Suppressor macrophage (primary cell): ENCODE data around the gene C4orf33.
"Not testable (repeated sequence)": the region's sequence is repeated elsewhere in the genome, so short reads cannot be mapped to it uniquely, and the experiment has no call there.

Experiments used
- DNase-seq, 4 experiments: peaks; one replicate each; pipeline ENCODE4 v3.0.0-alpha.2; 2020 to 2022
- total RNA-seq, 17 experiments: gene quantifications; one replicate each; lab custom pipeline; 2026; ENCODE audit warnings: mixed read lengths in 6 of 17, inconsistent platforms in 3 of 17; lab: John Stamatoyannopoulos, UW

The C4orf33 gene, protein sequence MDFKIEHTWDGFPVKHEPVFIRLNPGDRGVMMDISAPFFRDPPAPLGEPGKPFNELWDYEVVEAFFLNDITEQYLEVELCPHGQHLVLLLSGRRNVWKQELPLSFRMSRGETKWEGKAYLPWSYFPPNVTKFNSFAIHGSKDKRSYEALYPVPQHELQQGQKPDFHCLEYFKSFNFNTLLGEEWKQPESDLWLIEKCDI
- 8.9 to 29.1 (median 15.4) reads per million in 17 experiments for total RNA-seq

DNA sequence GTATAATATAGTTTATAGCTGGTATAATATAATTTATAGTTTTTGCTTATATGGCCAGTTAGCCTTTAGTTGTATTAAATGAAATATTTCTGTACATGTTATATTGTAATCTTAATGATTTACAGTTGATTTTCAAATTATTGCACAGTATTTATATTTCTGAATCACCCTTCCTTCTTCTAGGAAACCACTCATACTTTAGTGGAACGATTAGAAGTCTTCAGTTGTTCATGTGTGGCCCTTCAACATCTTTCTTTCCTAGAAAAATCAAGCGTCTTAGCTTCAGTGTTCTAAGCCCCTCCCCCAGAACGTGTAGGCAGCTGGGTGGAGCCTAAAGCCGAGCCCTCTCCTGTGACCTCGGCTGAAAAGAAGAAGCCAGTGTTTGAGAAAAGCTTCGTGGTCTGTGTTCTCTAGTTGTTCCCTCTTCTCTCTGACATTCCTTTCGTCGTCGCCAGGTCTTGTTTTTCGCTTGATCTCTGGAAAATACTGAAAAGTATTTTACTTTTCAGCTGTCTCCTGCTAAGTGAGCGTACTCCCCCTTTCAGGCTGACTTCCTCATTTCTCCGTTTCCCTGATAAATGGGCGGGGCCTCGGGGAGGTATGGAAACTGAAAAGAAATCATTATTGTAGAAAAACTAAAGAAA, at the start of gene C4orf33:
TSS of gene C4orf33 (plus strand) at position 342 of the 644 bp plus-strand sequence. CDS start 6,459 bp downstream, outside the sequence.
- peak; percentile 83 to 93 (median 88) for DNase-seq

DNA sequence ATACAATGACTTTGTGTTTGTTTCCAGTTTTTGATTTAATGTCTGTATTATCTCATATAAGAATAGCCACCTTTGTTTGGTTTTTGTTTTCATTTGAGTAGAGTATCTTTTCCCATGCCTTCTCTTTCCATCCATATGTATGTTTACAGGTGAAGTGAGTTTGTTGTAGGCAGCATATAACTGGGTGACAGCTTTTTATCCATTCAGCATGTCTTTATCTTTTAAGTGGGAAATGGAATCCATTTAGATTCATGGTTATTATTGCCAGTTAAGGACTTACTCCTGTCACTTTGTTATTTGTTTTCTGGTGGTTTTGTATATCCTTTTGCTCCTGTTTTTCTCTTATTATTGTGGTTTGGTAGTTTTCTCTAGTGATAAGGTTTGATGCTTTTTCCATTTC, 36.9 kb upstream of the C4orf33 start:
- no peak for DNase-seq

- DNase-seq = no peak
These were observed 33.4 kb upstream of the C4orf33 start for GRCh38 chr4:129062580-129062979.

GRCh38 chr4:129063640-129064039, 32.3 kb upstream of the C4orf33 start:
- no peak for DNase-seq

- DNase-seq = no peak
These were observed 31.2 kb upstream of the C4orf33 start for GRCh38 chr4:129064717-129065116.

GRCh38 chr4:129069537-129069936, 26.4 kb upstream of the C4orf33 start:
- peak in 1 of 4 experiments; percentile 3 for DNase-seq

DNA sequence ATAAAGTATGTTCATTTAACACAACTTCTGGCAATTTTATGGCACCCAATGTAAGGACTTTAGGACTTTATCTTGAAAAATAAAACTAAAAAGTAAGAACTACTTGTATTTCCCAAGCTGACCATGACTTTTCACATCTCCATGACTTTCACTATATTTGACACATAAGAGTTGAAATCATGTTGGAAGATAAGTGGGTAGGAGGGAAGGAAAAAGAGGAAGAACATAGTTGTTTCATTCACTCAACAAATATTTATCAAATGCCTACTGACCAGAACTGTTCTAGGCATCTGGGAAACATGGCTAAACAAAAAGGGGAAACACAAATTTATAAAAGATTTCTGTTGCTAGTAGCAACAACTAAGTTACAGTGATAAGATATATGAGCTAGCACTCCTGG, 18.6 kb upstream of the C4orf33 start:
- peak in 2 of 4 experiments; percentile 22 to 41 for DNase-seq

DNA sequence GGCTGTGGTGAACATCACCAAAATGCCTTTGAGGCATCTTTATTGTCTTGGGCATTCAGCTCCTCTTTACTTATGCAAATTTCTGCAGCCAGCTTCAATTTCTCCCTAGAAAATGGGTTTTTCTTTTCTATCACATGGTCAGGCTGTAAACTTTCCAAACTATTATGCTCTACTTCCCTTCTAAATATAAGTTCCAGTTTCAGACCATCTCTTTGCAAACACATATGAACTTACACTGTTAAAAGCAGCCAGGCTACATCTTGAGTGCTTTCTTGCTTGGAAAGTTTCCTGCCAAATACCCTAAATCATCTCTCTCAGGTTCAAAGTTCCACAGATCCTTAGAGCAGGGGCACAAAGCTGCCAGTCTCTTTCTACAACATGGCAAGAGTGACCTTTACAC, 15.8 kb upstream of the C4orf33 start:
- DNase-seq = no peak

DNA sequence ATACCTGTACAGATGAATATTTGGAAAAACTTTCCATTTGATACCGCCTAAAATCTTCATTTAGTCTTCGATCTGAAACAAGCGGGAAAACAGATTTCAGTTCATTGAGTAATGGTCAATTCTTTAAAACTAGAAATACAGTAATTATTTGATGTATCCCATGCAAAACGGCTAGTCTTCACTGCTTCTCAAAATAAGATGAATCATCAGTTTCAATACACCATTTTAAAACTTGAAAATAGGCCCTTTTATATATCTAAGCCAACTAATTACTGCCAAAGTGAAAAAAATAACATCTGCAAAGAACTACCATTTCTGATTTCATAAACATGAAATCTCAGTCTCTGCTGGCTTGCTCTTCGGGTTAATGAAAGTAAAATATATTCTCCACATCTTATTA, 13.7 kb upstream of the C4orf33 start:
- no peak for DNase-seq

DNA sequence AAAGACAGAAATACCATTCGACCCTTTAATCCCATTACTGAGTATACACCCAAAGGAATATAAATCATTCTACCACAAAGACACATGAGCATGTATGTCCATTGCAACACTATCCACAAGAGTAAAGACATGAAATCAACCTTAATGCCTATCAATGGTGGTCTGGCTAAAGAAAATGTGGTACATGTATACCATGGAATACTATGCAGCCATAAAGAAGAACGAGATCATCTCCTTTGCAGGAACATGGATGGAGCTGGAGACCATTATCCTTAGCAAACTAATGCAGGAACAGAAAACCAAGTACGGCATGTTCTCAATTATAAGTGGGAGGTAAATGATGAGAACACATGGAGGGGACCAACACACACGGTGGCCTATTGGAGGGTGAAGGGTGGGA, 10.5 kb upstream of the C4orf33 start:
- DNase-seq = no peak

DNA sequence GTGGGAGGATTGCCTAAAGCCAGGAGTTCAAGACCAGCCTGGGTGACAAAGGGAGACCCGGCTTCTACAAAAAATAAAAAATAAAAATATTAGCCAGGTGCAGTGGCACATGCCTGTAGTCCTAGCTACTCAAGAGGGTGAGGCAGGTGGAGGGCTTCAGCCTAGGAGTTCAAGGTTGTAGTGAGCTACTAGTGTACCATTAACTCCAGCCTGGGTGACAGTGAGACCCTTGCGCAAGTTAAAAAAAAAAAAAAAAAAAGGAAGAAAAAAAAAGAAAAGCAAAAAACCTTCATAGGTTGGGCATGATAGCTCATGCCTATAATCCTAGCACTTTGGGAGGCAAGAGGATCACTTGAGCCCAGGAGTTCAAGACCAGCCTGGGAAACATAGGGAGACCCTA, 8.4 kb upstream of the C4orf33 start:
- no peak for DNase-seq

DNA sequence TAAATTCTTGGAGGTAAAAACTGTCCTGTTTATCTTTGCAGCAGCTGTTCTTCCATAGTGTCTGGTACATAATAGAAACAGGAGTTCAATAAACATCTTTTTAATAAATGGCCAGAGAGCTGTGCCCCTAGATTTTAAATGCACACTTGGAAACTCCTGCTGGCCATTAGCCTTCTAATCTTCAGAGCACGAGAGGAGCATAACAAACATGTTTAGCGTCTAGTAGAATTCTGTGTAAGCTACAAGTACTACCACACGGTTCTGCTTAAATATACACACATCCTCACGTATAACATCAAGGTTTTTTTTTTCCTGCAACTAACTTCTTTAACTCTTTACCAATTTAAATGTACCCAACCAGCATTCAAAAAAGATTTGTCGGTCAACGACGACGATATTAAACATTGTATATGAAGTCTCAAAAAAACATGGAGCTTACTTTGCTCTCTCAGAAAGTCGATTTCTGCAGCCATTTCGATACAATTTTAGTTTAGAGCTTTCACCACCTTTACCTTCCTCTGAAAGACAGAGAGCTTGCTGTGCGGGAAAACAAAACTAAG, 3.2 kb upstream of the C4orf33 start:
- DNase-seq = peak in 2 of 4 experiments; percentile 11 to 34

- peak; percentile 99 to 100 (median 100) for DNase-seq
These were observed 2.6 kb upstream of the C4orf33 start, which contains the start of gene SCLT1 for GRCh38 chr4:129093191-129093920. SCLT1 (minus strand) TSS chr4:129093539; CDS start chr4:129093103, 436 bp downstream.

DNA sequence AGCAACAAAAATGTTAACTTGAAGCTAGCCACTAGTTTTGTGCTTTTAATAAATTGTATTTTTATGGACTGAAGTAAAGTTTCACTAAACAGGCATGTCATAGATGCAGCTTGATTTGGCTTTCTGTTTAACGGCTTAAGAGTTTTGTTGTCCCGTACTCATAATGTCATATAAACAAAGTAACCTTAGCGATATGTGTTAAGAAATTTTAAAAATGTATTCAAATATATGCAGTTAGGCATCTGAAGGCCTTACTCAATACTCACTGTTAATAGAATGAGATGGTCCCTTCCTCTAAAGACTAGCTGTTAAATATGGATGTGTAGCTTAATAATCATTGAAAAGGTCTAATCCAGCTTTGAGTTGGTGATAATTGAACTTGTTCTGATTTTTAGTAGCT, 1.6 kb upstream of the C4orf33 start:
- DNase-seq = no peak

DNA sequence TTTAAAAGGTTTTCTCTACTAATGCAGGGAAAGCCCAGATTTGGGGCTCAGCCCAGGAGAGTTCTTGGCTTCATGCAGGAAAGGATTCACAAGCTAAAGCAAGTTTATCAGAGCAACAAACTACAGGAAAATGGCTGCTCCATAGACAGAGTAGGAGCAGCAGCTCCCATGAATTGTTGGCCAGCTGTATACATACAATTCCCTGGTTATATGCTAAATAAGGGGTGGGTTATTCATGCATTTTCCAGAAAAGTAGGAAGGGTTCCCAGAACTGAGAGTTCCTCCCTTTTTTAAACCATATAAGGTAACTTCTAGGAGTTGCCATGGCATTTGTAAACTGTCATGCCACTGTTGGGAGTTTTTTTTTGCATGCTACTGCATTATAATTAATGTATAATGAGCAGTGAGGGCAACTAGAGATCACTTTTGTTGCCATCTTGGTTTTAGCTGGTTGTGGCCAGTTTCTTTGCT, 2.6 kb downstream of the C4orf33 start:
- DNase-seq = no peak

DNA sequence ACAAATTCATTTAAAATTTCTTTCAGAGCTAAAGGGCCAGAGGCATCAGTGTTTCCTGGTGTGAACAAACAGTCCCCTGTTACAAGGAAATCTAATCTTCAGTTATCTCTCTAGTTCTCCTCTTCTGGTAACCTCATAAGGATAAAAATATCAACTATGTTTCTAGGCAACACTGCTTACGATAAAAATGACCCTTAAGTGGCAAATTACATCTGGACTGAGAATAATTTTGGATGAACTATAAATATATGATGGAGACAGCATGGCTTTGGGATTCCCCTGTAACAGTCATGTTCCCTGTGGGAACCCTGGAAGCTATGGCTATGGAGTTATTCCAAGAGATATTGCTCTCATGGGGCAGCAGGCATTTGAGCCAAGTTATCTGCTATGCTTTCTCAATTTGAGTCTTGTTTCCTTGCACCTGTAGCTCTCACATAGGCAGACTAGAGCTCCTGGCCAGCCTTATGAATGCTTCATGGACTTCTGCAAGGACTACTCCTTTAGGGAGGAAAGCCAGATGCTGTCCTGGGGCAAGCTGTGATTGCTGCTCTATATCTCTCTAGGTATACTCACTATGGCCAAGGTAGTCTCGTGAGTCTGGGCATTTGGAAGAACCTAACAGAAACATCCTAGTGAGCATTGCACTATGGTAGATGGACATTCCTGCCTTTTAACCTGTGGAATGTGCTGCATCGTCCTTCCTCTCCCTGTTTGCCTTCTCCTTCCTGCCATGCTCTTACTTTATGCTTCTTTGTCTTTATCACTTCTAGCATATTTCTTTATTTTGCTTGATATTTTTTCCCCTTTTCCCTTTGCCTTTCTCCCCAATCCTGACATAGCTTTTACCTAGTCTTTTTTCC, 14.2 kb downstream of the C4orf33 start:
- DNase-seq = no peak

GRCh38 chr4:129110931-129111330, 15.0 kb downstream of the C4orf33 start:
- DNase-seq = no peak

GRCh38 chr4:129111919-129112318, 16.0 kb downstream of the C4orf33 start:
- no peak for DNase-seq

DNA sequence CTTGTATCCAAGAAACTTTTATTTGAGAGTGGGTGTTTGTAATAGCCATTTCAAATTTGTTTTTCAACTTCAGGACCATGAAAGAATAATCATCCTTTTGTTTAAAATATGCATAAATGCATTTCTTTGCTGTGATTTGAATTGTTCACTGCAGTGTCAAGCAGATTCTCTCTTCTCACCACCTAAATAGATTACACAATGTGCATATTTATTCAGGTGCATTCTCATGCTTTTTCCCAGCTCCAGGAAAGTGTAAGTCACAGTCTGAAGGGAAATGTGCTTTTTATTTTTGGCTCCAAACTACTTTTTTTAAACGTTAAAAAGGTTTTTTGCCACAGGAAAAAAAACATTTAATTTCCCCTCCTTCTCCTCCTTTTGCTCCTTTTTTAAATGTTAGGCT, 17.5 kb downstream of the C4orf33 start:
- DNase-seq = no peak

DNA sequence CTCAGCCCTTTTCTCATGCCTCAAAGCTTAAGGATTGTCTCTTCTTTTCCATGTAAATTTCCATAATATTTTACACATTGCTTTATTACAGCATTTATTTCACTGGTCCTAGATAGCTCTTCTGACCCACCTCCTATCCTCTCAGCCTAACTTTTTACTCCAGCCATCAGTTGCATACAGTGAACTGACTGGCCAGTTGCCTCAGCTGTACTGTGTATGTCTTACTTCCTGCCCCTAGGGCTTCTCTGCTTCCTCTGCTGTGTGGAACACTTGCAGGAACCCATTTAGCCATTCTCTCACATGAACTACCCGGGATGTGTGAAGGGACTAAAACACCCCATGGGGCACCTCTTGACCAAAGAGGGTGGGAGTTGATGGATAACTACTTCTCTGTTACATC, 18.0 kb downstream of the C4orf33 start:
- no peak for DNase-seq

DNA sequence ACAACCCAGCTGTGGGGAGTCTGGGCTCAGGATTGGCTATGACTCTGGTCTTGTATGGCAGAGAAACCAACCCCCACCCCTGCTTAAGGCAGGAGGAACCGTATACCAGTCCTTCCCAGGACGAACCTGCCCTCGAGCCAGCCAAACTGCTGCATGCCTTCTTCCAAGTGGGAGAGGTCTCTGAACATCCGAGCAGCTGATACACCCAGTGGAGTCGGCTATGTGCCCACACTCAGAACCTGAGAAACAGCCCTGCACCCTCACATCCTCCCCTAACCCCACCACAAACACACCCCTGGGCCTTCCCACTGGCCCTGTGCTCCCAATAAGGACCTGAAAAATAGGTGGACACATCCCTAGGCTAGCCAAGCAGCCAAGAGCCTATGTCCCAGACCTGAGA, 21.8 kb downstream of the C4orf33 start:
- no peak for DNase-seq

- not testable (repeated sequence) for DNase-seq
These were observed 30.7 kb downstream of the C4orf33 start for GRCh38 chr4:129126614-129127013.
